H7 (cell line): Measurements from ENCODE around the gene WAPL. TPM values are rescaled to one million over a fixed set of nuclear protein-coding genes. Genes with fewer than 3 reads are reported as not detected.

Experiments
- DNase-seq: peaks from one replicate; pipeline ENCODE4 v3.0.0; 2012
- H3K27me3 ChIP-seq: 2 replicates; pipeline ENCODE4 v1.6.0; 2011; ENCODE audit warnings: mild to moderate bottlenecking, low read length; ENCODE audit not compliant: control insufficient read depth, insufficient read depth
- H3K36me3 ChIP-seq: replicated peaks from 2 replicates; pipeline ENCODE4 v1.5.1; 2011; ENCODE audit warnings: low read length; ENCODE audit not compliant: control insufficient read depth, insufficient read depth
- H3K4me3 ChIP-seq: 2 replicates; pipeline ENCODE4 v1.5.1; 2011; ENCODE audit warnings: low read depth, mild to moderate bottlenecking, control low read depth, low read length, moderate library complexity; ENCODE audit not compliant: insufficient read depth
- total RNA-seq: library from RNA; depleted of rRNA; stranded (reverse); fragments of >200 nt; shearing (Covaris generic); gene quantifications from 2 replicates; pipeline ENCODE4 v1.2.3, GENCODE V29; 2014

Gene WAPL
- total RNA-seq, 1 experiment from 2014 or later: 33.5 TPM

DNA sequence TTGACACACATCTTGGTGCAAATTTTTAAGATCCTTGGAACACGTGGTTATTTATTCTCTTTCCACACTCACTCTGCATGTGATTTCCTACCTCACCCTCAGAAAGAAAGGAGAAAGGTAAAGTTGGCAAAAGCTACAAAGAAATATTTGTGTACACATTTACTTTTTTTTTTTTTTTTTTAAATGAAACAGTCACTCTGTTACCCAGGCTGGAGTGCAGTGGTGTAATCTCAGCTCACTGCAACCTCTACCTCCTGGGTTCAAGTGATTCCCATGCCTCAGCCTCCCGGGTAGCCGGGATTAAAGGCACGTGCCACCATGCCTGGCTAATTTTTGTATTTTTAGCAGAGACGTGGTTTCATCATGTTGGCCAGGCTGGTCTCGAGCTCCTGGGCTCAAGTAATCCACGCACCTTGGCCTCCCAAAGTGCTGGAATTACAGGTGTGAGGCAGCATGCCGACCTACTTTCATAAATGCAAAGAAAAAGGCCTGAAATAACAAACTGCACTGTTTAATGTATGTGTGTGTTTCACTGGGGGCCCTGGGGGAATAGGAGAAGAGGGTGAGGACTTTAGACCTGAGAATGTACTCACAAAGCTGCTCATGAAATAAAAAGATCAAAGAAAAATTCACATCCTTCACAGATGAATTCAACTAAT, 83.4 kb downstream of the WAPL start:
- Histone ChIP-seq H3K27me3 (no peaks in the 10 kb centered on the region), H3K4me3 (no peak overlapping the region), H3K36me3 (peaks cover 15% of the 10 kb centered on the region)
- DNase-seq: no peak

DNA sequence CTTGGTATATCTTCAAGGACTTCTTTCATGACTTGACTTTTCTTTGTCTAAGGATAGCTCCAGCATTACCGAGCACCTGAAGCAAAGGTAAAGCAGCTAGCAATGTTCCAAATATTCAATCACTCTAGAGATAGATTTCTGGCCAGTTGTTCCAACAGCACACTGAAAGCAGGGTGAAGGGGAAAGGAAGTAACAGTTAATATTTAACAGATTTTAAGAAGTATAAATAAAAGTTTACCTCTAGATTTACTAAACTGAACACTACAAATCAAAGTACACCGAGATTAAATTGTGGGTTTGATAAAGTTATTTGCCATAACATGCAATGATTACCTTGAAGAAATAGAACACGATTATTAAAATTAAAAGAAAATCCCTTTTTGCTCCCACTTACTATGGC, 84.1 kb downstream of the WAPL start:
- no peak for DNase-seq
- Histone ChIP-seq H3K27me3 (no peaks in the 10 kb centered on the region), H3K36me3 (peaks cover 13% of the 10 kb centered on the region), H3K4me3 (no peak overlapping the region)

GRCh38 chr10:86436963-86437362, 84.6 kb downstream of the WAPL start:
- Histone ChIP-seq H3K36me3 (peaks cover 13% of the 10 kb centered on the region), H3K4me3 (no peak overlapping the region), H3K27me3 (no peaks in the 10 kb centered on the region)
- DNase-seq: no peak

DNA sequence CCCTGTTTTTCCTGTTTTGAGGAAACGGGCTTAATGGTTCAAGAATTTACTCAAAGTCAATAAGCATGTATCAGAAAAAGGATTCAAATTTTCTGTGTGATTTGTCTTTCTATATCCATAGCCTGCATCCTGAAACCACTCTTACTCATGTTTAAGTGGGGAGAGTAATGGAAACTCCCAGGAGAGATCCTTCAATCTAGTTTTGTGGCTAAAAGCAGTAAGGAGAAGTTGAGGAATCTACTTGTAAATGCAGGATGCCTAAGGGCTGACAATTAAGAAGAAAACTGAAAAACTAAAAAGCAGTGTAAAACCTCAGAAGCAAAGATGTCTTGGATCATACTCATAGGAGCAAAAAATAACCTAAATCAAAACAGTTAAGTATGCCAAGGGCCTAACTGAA, 86.9 kb downstream of the WAPL start:
- H3K27me3 ChIP-seq: no peaks in the 10 kb centered on the region
- no peak overlapping the region for H3K4me3 ChIP-seq
- DNase-seq: no peak
- H3K36me3 ChIP-seq: peaks cover 3% of the 10 kb centered on the region

GRCh38 chr10:86423739-86424138, 97.9 kb downstream of the WAPL start:
- Histone ChIP-seq H3K27me3 (no peaks in the 10 kb centered on the region), H3K4me3 (no peak overlapping the region), H3K36me3 (no peaks in the 10 kb centered on the region)
- DNase-seq: peak; percentile 66

GRCh38 chr10:86419101-86419500, 102.5 kb downstream of the WAPL start:
- H3K36me3 ChIP-seq: no peaks in the 10 kb centered on the region
- DNase-seq: no peak
- no peaks in the 10 kb centered on the region for H3K27me3 ChIP-seq

GRCh38 chr10:86415583-86415982, 106.0 kb downstream of the WAPL start:
- DNase-seq: no peak
- Histone ChIP-seq H3K27me3 (no peaks in the 10 kb centered on the region), H3K4me3 (no peak overlapping the region), H3K36me3 (no peaks in the 10 kb centered on the region)

More at GRCh38 chr10:86419101-86419500, 102.5 kb downstream of the WAPL start:
- no peak overlapping the region for H3K4me3 ChIP-seq

DNA sequence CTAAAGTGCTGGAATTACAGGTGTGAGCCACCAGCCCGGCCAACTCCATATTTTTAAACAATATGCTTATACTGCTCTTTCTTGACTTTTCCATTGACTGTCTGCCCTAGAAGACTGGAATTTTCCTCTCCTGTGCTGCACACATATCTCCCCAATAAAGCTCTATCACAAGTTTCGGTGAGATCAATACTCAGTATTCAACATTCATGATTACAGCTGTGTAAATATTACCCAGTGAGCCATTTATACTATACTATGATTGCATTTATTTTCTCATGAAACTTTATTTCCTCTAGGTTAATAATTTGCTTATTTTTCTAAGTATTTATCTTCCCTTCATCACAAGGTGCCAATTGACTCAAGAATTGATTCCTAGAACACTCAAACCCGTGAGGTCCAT, 106.5 kb downstream of the WAPL start:
- no peak for DNase-seq
- Histone ChIP-seq H3K4me3 (no peak overlapping the region), H3K36me3 (no peaks in the 10 kb centered on the region), H3K27me3 (no peaks in the 10 kb centered on the region)

DNA sequence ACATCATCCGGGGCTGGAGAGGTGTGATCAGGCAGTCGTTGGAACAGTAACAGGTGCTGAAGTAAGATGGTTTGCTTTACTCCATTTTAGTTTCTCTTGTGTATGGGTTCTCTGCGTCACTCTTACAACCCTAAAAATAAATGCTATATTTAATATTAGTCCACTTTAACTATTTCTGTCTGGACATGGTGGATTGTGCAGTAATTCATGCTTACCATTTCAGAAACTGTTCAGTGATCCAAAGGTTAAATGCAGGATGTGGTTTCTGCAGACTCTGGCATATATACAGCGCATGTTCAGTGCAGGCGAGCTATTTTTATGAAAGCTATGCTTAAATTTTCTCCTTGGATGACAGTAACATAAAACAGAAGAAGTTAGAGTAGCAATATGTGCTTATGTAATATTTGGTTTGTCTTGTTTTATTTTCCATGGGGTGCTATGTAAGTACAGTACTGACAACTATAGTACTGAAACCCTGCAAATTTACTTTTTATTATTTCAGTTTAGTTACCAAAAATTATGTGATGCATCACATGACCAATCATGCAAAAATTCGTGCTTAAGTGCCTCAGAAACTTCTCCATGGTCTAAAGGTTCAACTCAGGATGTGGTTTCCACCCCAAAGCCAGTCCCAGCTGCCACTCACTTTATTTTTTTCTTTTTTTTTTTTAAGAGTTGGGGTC, 108.4 kb downstream of the WAPL start:
- Histone ChIP-seq H3K4me3 (no peak overlapping the region), H3K27me3 (no peaks in the 10 kb centered on the region), H3K36me3 (no peaks in the 10 kb centered on the region)
- no peak for DNase-seq

GRCh38 chr10:86411852-86412560, 109.6 kb downstream of the WAPL start:
- no peaks in the 10 kb centered on the region for H3K36me3 ChIP-seq
- no peaks in the 10 kb centered on the region for H3K27me3 ChIP-seq
- no peak overlapping the region for H3K4me3 ChIP-seq
- no peak for DNase-seq

DNA sequence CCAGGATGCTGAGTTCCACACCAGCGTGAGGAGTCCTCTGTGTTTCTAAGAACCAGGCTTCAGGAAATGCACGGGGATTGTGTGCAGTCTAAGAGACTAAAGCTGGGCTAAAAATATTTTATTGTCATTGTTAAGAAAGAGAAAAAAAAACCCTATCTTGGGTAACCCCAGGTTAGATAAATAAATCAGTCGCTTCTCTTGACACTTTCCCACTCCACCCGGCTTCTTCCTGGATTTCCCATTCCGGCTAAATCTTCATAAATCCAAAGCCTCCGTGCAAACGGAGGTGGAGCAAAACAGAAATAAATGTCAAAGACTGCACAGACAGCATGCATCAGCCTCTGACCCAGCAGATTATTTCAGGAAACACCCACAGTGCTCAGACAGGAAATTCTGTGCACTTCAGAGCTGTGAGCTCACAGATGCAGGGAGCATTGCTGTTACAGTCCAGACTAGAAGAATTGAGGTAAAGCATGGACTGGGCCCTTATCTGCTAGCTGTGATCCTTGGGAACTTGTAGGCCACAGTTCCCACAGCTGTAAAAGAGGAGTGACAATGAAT, 110.2 kb downstream of the WAPL start:
- H3K27me3 ChIP-seq: no peaks in the 10 kb centered on the region
- no peak for DNase-seq
- no peak overlapping the region for H3K4me3 ChIP-seq
- no peaks in the 10 kb centered on the region for H3K36me3 ChIP-seq

DNA sequence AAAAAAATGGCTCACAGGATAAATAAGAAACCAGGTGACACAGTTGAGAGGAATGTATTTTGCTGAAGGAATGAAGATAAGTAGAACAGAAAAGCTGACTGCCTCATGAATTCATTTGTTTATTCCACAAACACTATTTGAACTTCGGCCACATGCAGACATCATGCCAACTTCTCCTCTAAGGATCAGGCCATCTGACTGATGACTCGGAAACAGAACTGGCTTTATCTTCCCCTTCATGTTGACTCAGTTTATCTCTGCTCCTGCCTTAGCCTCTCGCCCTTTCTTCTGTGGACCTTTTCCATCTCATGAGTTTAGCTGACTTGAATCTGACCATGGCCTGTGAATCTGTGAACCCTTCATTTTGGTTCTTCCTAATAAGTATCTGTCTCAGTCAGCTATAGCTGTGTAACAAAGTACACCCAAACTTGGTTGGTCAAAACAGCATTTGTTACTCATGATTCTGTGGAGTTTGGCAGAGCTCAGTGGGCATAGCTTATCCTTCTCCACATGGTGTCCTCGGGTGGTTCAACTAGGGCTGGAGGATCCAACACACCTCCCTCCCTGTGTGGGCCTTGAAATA, 111.0 kb downstream of the WAPL start:
- no peak overlapping the region for H3K4me3 ChIP-seq
- no peaks in the 10 kb centered on the region for H3K36me3 ChIP-seq
- no peak for DNase-seq

GRCh38 chr10:86409183-86409582, 112.4 kb downstream of the WAPL start:
- no peaks in the 10 kb centered on the region for H3K36me3 ChIP-seq
- no peak overlapping the region for H3K4me3 ChIP-seq
- DNase-seq: no peak
- H3K27me3 ChIP-seq: no peaks in the 10 kb centered on the region

More for the DNA sequence above, 111.0 kb downstream of the WAPL start:
- no peaks in the 10 kb centered on the region for H3K27me3 ChIP-seq

DNA sequence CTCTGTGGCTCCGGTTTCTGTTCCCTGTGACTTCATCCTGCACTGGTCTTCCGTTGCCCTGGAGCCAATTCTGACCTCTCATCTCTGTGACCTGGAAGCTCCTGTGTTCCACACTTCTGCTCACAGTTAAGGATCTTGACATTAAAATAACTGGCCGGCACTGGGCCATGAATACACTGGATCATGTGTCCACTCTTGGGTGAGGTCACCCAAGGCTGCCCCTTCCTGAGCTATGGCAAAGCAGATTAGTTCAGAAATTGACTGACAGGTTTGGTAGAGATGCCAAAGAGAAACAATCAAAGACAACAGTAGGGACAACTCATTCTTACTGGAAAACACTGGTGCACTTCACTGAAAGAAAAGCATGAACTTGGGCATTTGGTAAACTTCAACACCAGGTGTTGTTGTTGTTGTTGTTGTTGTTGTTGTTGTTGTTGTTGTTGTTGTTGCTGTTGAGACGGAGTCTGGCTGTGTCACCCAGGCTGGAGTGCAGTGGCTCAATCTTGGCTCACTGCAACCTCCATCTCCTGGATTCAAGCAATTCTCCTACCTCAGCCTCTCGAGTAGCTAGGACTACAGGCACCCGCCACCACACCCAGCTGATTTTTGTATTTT, 118.3 kb downstream of the WAPL start:
- Histone ChIP-seq H3K36me3 (no peaks in the 10 kb centered on the region), H3K27me3 (peaks cover 34% of the 10 kb centered on the region), H3K4me3 (no peak overlapping the region)
- no peak for DNase-seq
